Colonic mucosa (tissue), 4 donors: Measurements from ENCODE around the gene ADAMTS7. TPM values are rescaled to one million over a fixed set of nuclear protein-coding genes. Genes with fewer than 3 reads are reported as not detected.
"Not testable (repeated sequence)": the region's sequence is repeated elsewhere in the genome, so short reads cannot be mapped to it uniquely, and the experiment has no call there.

Experiments used
- DNase-seq: peaks from one replicate; pipeline ENCODE4 v3.0.0-alpha.2; 2020
- H3K27ac ChIP-seq: fragments of 200-600 bp; one replicate; pipeline ENCODE4 v1.8.0; 2021
- H3K27me3 ChIP-seq: fragments of 200-600 bp; one replicate; pipeline ENCODE4 v1.8.0; 2021
- H3K36me3 ChIP-seq: fragments of 200-600 bp; one replicate; pipeline ENCODE4 v1.8.0; 2021
- H3K4me1 ChIP-seq: fragments of 200-600 bp; one replicate; pipeline ENCODE4 v1.8.0; 2021; ENCODE audit warnings: mild to moderate bottlenecking
- H3K4me3 ChIP-seq: fragments of 200-600 bp; one replicate; pipeline ENCODE4 v1.8.0; 2021
- H3K9ac ChIP-seq, 2 donors: one replicate each; pipeline ENCODE4 v1.7.0; 2013; ENCODE audit warnings: control low read depth in 2 of 2, low read depth in 2 of 2, low read length in 2 of 2
- H3K9me3 ChIP-seq: fragments of 200-600 bp; one replicate; pipeline ENCODE4 v1.8.0; 2021
- CTCF ChIP-seq: fragments of 200-600 bp; IDR thresholded peaks from one replicate; pipeline ENCODE4 v1.8.0; 2022; ENCODE audit warnings: antibody characterized with exemption, mild to moderate bottlenecking
- intact Hi-C: fragments of 100-400 bp; cut with DNase I; formaldehyde crosslinking; loops from one replicate; pipeline ENCODE4 v1.14.1; 2022
- total RNA-seq, 2 donors: library from RNA; stranded (reverse); fragmentation: NEBNext Ultra II Directional in 1 of 2; extraction: Animal tissue kit (Norgen Biotek cat#: 25700) in 1 of 2; gene quantifications; one replicate each; pipeline ENCODE4 v1.2.1, GENCODE V29; 2021
- donor health status: healthy.
- donor health status: DM: no; HTN: no; CAD: no.
- donor health status: DM: no; HTN: no; CAD: no.

Gene ADAMTS7
- total RNA-seq, 2 donors from 2014 or later = 1.6 to 1.8 TPM

- H3K9ac ChIP-seq = no peak overlapping the region
- DNase-seq = no peak
- H3K27me3 ChIP-seq = no peaks in the 10 kb centered on the region
- H3K36me3 ChIP-seq = no peaks in the 10 kb centered on the region
- H3K9me3 ChIP-seq = no peaks in the 10 kb centered on the region
- no peak for TF ChIP-seq CTCF
- H3K4me3 ChIP-seq = no peak overlapping the region
- no peak overlapping the region for H3K27ac ChIP-seq
- intact Hi-C loops = no loop called here
- no peaks in the 10 kb centered on the region for H3K4me1 ChIP-seq
Observed at GRCh38 chr15:78763796-78764241, 47.4 kb downstream of the ADAMTS7 start.

GRCh38 chr15:78762985-78763795, 48.1 kb downstream of the ADAMTS7 start:
- intact Hi-C loops = no loop called here
- H3K9ac ChIP-seq = no peak overlapping the region
- DNase-seq = no peak
- no peaks in the 10 kb centered on the region for H3K36me3 ChIP-seq
- H3K27me3 ChIP-seq = no peaks in the 10 kb centered on the region
- no peaks in the 10 kb centered on the region for H3K9me3 ChIP-seq
- no peaks in the 10 kb centered on the region for H3K4me1 ChIP-seq
- TF ChIP-seq CTCF = no peak
- no peak overlapping the region for H3K27ac ChIP-seq
- no peak overlapping the region for H3K4me3 ChIP-seq

GRCh38 chr15:78762386-78762961, 48.8 kb downstream of the ADAMTS7 start:
- H3K27ac ChIP-seq, H3K9ac ChIP-seq, intact Hi-C loops, H3K4me1 ChIP-seq, H3K4me3 ChIP-seq, H3K9me3 ChIP-seq, H3K27me3 ChIP-seq, H3K36me3 ChIP-seq, DNase-seq: not testable (repeated sequence)

DNA sequence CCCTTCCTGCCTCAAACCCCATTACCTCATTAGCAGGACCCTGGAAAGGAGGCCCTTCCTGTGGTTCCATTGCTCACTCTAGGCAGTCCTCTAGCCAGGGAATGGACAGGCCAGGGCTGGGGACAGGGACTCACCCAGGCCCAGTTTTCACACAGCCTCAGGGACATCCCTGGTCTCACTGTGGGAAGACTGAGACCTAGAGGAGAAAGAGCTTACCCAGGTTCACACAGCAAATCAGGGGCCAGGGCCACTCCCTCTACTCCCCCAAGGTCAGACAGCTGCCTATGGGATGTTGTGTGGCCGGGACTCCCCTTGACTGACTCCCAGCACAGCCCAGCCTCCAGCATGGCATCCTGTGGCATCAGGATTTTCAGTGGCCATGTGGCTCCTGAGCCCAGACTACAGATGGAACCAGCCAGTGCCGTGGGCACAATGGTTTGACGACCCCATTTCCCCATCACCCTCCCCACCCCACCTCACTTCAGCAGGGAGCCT, 49.3 kb downstream of the ADAMTS7 start:
- Histone ChIP-seq H3K9me3 (no peaks in the 10 kb centered on the region), H3K27ac (no peak overlapping the region), H3K9ac (no peak overlapping the region), H3K4me1 (no peaks in the 10 kb centered on the region), H3K4me3 (no peak overlapping the region), H3K27me3 (no peaks in the 10 kb centered on the region), H3K36me3 (no peaks in the 10 kb centered on the region)
- no peak for DNase-seq
- TF ChIP-seq CTCF = no peak
- intact Hi-C loops = no loop called here

DNA sequence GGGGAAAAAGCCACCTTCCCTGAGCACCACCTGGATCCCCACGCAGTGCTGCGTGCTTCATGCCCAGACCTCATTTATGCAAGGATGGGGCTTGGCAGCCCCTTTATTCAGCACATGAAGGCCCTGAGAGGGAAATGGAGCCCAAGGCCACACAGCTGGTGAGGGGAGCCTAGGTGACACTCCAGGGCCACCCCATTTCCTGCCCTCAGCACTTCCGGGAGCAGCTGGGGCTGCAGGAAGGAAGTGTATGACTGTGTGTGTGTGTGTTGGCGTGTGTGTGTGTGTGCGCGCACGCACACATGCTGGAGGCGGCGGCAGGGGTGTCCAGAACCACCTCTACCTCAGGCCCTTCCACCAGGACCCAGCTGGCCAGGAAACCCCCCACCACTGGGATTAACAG, 49.8 kb downstream of the ADAMTS7 start:
- peak; percentile 43 for DNase-seq
- H3K27ac ChIP-seq, H3K9me3 ChIP-seq, H3K4me1 ChIP-seq, intact Hi-C loops, H3K27me3 ChIP-seq, H3K9ac ChIP-seq, H3K4me3 ChIP-seq, H3K36me3 ChIP-seq: not testable (repeated sequence)

DNA sequence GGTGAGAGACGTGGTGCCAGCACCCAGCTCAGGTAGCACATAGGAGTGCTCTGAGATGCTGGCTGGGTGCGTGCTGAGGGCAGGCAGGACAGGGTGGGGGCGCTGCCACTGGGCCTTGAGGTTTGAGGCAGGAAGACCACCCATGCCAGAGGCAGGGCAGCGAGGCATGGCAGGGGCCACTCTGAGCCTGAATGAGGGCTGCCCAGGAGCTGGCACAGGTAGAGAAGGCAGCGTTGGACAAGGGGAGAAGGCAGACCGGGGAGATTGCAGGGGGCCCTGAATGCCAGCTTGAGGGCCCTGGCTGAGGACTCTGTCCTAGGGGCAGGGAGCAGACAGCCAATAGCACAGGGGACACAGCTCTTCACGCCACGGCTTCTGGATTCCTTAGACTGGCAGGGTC, 50.2 kb downstream of the ADAMTS7 start:
- no peak overlapping the region for H3K9ac ChIP-seq
- no peak for DNase-seq
- H3K36me3 ChIP-seq = no peaks in the 10 kb centered on the region
- H3K27me3 ChIP-seq = no peaks in the 10 kb centered on the region
- no peaks in the 10 kb centered on the region for H3K4me1 ChIP-seq
- H3K4me3 ChIP-seq = no peak overlapping the region
- H3K27ac ChIP-seq = no peak overlapping the region
- TF ChIP-seq CTCF = no peak
- intact Hi-C loops = no loop called here
- no peaks in the 10 kb centered on the region for H3K9me3 ChIP-seq

DNA sequence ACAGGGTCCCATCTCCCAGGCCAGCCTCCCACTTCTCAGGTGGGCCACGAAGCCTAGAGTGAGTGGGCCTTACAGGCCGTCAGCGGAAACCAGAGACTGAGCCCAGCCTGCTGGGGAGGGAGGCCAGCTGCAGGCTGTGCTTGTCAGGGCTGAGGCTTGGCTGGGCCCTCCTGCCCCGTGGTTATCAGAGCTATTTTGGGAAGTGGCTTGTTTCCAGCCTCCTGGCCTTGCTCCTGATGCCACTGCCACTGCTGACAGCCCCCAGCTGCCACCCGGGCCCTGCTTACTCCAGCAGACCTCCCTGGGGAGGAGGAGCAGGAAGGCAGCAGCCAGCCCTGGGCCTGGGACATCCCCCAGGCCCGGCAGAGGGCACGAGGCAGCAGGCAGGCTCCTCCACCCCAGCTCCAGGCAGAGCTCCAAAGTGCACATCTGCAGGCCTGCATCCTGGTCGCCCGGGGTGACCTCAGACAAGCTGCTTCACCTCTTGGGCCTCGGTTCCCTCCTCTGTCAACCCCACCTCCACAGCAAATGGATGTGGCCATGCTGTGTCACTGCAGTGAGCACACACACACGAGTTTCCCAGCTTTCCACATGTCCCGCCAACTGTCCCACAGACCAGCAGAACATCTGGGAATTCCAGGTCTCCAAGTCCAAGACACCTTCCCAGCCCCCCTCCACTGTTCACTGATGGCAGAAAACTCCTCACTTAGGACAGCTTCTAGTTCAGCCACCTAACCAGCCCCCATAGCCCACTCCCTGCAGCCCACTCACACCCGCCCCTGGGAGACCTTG, 51.0 kb downstream of the ADAMTS7 start:
- peak; percentile 37 for DNase-seq
- H3K9ac ChIP-seq, H3K4me3 ChIP-seq, H3K9me3 ChIP-seq, H3K27me3 ChIP-seq, H3K27ac ChIP-seq, intact Hi-C loops, H3K4me1 ChIP-seq, H3K36me3 ChIP-seq: not testable (repeated sequence)

DNA sequence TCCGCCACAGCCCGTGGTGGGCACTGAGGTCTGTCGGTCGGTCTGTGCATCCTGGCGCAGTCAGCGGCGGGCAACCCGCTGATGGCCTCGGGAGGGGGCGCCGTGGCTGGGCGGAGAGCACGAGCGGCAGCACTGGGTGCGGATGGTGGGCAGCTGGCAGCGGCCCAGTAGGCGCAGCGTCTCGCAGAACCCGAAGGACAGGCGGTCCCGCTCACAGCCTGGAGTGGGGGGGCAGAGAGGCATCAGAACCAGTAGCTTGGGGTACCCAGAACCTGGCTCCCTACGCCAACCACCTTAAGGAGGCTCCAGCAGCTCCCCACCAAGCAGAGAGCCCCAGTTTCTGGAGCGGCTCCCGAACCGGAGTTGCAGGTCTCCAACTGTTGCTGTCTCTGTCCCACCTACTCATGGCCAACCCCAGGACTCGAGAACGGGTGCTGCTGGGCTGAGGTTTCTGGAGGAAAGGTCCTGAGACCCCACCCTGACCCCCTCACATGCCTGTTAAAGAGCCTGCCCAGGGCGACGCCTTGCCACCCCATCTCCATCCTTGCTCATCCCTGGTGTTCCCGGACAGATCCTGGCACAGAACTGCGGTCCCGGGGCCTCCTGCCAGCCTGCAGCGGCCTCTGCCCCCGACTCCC, 51.8 kb downstream of the ADAMTS7 start:
- H3K9me3 ChIP-seq, DNase-seq, H3K27me3 ChIP-seq, H3K36me3 ChIP-seq, H3K4me1 ChIP-seq, H3K27ac ChIP-seq, H3K4me3 ChIP-seq, H3K9ac ChIP-seq, intact Hi-C loops: not testable (repeated sequence)
